Measurements from ENCODE around the gene DPYD. TPM values are rescaled to one million over a fixed set of nuclear protein-coding genes. Genes with fewer than 3 reads are reported as not detected.

Gene DPYD
- total RNA-seq, 4 donors from 2014 or later = 30.6 to 58.4 (median 35.4) TPM

DNA sequence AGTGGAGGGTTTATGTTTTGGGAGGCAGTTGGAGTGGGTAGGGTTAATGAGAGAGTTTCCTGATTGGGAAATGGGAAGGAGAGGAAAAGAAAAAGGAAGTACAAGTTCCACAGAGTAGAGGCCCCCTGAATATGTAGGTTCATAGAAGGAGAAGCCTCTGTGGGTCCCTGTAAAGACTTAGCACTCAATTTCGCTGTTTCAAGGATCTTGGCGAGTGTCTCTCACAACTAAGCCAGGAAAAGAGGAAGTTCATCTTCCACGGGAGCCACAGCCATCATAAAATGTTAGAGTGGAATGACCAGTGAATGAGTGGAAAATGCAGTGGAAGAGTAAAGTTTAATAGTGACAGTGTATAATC is 17.4 kb upstream of the DPYD start:
- no peaks in the 10 kb centered on the region for H3K9me3 ChIP-seq
- 47 to 50% methylated on average over 3 of the region's 3 CpGs for WGBS, 2 donors
- H3K36me3 ChIP-seq = no peaks in the 10 kb centered on the region
- intact Hi-C loops (cut with DNase I) = no loop called here
- TF ChIP-seq, protein P1, sequence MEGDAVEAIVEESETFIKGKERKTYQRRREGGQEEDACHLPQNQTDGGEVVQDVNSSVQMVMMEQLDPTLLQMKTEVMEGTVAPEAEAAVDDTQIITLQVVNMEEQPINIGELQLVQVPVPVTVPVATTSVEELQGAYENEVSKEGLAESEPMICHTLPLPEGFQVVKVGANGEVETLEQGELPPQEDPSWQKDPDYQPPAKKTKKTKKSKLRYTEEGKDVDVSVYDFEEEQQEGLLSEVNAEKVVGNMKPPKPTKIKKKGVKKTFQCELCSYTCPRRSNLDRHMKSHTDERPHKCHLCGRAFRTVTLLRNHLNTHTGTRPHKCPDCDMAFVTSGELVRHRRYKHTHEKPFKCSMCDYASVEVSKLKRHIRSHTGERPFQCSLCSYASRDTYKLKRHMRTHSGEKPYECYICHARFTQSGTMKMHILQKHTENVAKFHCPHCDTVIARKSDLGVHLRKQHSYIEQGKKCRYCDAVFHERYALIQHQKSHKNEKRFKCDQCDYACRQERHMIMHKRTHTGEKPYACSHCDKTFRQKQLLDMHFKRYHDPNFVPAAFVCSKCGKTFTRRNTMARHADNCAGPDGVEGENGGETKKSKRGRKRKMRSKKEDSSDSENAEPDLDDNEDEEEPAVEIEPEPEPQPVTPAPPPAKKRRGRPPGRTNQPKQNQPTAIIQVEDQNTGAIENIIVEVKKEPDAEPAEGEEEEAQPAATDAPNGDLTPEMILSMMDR (IDR thresholded peaks at IDR 0.05) = no peak
- no peak for TF ChIP-seq POLR2A (IDR thresholded peaks at IDR 0.05)
- H3K4me3 ChIP-seq = no peak overlapping the region
- peaks cover 0 to 13% (median 0%) of the 10 kb centered on the region in 3 donors for H3K4me1 ChIP-seq
- H3K27me3 ChIP-seq = no peaks in the 10 kb centered on the region
- peak overlapping the region in 1 of 4 donors; percentile 29 for H3K27ac ChIP-seq
- no peak for DNase-seq

- Histone ChIP-seq H3K9me3 (no peaks in the 10 kb centered on the region), H3K36me3 (no peaks in the 10 kb centered on the region), H3K27ac (no peak overlapping the region), H3K4me1 (peaks cover 0 to 13% (median 0%) of the 10 kb centered on the region in 3 donors), H3K4me3 (no peak overlapping the region), H3K27me3 (no peaks in the 10 kb centered on the region)
- intact Hi-C loops (cut with DNase I) = no loop called here
- no peak for DNase-seq
- TF ChIP-seq, protein P1 (IDR thresholded peaks at IDR 0.05) = no peak
- TF ChIP-seq POLR2A (IDR thresholded peaks at IDR 0.05) = no peak
- 83 to 100% methylated on average over 2 of the region's 2 CpGs for WGBS, 2 donors
Measured at GRCh38 chr1:97936976-97937375, 16.1 kb upstream of the DPYD start.

GRCh38 chr1:97934491-97934890 is 13.7 kb upstream of the DPYD start:
- WGBS, 2 donors = 91 to 97% methylated on average over 6 of the region's 6 CpGs
- Histone ChIP-seq H3K27me3 (no peaks in the 10 kb centered on the region), H3K27ac (no peak overlapping the region), H3K4me3 (no peak overlapping the region), H3K36me3 (no peaks in the 10 kb centered on the region), H3K9me3 (no peaks in the 10 kb centered on the region), H3K4me1 (peaks cover 0 to 13% (median 0%) of the 10 kb centered on the region in 3 donors)
- DNase-seq = no peak
- TF ChIP-seq, protein P1 (IDR thresholded peaks at IDR 0.05) = no peak
- no peak for TF ChIP-seq POLR2A (IDR thresholded peaks at IDR 0.05)
- intact Hi-C loops (cut with DNase I) = no loop called here

DNA sequence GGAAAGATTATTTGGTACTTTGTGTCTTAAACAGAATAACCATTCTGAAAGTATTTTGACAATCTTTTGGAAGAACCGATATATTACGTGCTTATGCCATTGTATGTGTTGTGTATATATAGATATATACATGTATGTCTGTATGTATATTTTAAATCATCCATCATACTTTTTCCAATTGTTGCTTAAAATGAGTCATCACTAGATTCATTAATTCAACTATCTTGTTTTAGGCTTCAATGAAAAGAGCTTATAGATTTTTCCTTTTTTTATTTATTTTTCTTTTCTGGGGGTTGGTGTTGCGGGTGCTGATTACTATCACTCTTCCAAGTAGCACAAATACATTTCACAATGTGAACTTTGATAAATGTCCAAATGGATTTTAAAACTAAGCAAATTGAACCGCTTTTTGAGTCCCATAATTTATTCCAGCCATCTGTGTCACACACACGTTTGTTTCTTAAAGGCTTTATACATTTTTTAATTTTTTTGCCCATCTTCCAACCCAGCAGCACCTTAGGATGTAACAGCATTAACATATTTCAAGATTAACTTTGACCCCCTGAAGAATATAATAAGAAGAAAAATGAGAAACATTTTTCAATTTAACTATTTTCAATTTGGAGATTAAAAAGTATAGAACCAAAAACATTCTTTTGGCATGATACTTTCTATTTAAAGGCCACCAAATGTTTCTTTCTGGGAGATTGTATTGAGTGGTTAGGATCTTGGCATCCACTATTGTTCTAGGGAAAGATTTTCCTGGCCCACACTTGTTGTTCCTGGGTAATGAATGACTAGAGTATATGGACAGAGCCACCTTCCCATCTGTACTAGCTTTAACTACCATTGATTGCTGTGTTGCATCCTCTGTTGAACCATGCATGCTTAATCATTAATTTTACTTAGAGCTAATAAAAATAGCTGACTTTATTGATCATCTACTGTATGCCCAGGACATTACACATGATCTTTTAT is 9.3 kb upstream of the DPYD start:
- Histone ChIP-seq H3K9me3 (no peaks in the 10 kb centered on the region), H3K4me1 (no peaks in the 10 kb centered on the region), H3K27me3 (no peaks in the 10 kb centered on the region), H3K36me3 (no peaks in the 10 kb centered on the region), H3K4me3 (no peak overlapping the region), H3K27ac (no peak overlapping the region)
- DNase-seq = no peak
- intact Hi-C loops (cut with DNase I) = no loop called here
- 67 to 72% methylated on average over 5 of the region's 5 CpGs for WGBS, 2 donors
- TF ChIP-seq POLR2A (IDR thresholded peaks at IDR 0.05) = no peak
- TF ChIP-seq, protein P1 (IDR thresholded peaks at IDR 0.05) = no peak

- no peak for TF ChIP-seq POLR2A (IDR thresholded peaks at IDR 0.05)
- TF ChIP-seq, protein P1 (IDR thresholded peaks at IDR 0.05) = no peak
- WGBS, 2 donors = 67 to 82% methylated on average over 3 of the region's 3 CpGs
- H3K9me3 ChIP-seq = no peaks in the 10 kb centered on the region
- peaks cover 0 to 8% (median 3%) of the 10 kb centered on the region in 3 donors for H3K4me1 ChIP-seq
- H3K27me3 ChIP-seq = no peaks in the 10 kb centered on the region
- no peaks in the 10 kb centered on the region for H3K36me3 ChIP-seq
- no peak overlapping the region for H3K27ac ChIP-seq
- H3K4me3 ChIP-seq = no peak overlapping the region
- DNase-seq = no peak
- intact Hi-C loops (cut with DNase I) = no loop called here
Measured at GRCh38 chr1:97926017-97926708, 5.3 kb upstream of the DPYD start.
